Fibroblast of mammary gland (primary cell): Measurements from ENCODE around the gene PAPOLB.
A peak's percentile ranks its signal among the peaks of the same experiment; 100 is the strongest.

Experiments
- DNase-seq: peaks from one replicate; pipeline ENCODE4 v3.0.0-alpha.2; 2010; ENCODE audit warnings: low read depth
- H3K4me3 ChIP-seq: 2 replicates; pipeline ENCODE4 v1.5.1; 2011; ENCODE audit warnings: low read depth, mild to moderate bottlenecking, low read length, moderate library complexity; ENCODE audit not compliant: control insufficient read depth
- TF ChIP-seq, protein P1 (sequence below): conservative IDR thresholded peaks from 2 replicates; pipeline ENCODE4 v1.5.1; 2011; ENCODE audit warnings: low read depth, low read length, inconsistent platforms; ENCODE audit not compliant: control insufficient read depth, insufficient read depth

PAPOLB gene

GRCh38 chr7:4856336-4857057, 5.3 kb downstream of the PAPOLB start:
- H3K4me3 ChIP-seq, result no peak overlapping the region
- no peak for DNase-seq

GRCh38 chr7:4854916-4855315, 6.9 kb downstream of the PAPOLB start:
- DNase-seq, result no peak
- H3K4me3 ChIP-seq, result no peak overlapping the region
- TF ChIP-seq, protein P1, sequence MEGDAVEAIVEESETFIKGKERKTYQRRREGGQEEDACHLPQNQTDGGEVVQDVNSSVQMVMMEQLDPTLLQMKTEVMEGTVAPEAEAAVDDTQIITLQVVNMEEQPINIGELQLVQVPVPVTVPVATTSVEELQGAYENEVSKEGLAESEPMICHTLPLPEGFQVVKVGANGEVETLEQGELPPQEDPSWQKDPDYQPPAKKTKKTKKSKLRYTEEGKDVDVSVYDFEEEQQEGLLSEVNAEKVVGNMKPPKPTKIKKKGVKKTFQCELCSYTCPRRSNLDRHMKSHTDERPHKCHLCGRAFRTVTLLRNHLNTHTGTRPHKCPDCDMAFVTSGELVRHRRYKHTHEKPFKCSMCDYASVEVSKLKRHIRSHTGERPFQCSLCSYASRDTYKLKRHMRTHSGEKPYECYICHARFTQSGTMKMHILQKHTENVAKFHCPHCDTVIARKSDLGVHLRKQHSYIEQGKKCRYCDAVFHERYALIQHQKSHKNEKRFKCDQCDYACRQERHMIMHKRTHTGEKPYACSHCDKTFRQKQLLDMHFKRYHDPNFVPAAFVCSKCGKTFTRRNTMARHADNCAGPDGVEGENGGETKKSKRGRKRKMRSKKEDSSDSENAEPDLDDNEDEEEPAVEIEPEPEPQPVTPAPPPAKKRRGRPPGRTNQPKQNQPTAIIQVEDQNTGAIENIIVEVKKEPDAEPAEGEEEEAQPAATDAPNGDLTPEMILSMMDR, result no peak

More at GRCh38 chr7:4856336-4857057, 5.3 kb downstream of the PAPOLB start:
- TF ChIP-seq, protein P1, result no peak

DNA sequence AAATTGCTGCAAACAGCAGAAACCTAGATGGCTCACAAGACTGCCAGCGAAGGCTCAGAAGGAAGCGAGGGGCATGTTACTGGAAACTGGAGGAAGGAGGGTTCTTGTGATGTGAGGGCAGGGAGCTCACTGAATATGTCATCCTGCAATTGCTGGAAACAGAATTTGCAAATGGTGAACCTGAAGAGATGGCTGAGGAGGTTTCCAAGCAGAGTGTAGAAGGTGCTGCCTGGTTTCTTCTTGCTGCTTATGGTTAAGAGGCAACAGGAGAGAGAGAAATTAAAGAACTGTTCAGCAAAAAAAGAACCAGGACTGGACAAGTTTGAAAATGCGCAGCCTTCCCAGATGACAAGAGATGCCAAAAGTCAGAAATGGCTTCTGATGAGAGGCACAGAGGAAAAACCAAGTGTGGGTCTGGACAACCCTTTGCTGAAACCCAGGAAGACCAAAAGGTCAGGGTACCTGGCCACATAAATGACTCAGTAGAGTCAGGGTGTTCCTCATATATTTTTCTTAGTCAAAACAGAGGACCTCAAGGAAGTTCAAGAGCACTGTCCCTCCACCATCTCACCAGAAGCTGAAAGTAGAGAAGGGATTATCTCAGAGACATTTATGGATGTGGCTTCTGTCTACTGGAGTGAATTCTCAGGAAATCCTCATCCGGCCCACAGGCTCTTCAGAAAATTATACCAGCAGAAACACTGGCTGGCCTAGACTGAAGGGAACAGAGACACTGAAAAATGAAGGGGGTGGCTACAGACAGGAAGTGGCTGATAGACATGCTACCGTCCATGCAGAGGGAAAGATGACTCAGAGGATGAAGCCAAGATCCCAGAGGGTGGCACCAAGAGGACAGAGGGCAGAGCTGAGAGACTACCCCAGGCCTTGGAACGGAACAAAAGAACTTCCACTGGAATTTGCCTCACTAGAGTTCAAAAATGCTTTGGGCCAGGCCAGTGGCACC, 10.1 kb downstream of the PAPOLB start:
- H3K4me3 ChIP-seq, result no peak overlapping the region
- DNase-seq, result peak; percentile 22
- TF ChIP-seq, protein P1, result no peak

GRCh38 chr7:4850262-4850795, 11.5 kb downstream of the PAPOLB start:
- TF ChIP-seq, protein P1, result no peak
- no peak overlapping the region for H3K4me3 ChIP-seq
- DNase-seq, result no peak

DNA sequence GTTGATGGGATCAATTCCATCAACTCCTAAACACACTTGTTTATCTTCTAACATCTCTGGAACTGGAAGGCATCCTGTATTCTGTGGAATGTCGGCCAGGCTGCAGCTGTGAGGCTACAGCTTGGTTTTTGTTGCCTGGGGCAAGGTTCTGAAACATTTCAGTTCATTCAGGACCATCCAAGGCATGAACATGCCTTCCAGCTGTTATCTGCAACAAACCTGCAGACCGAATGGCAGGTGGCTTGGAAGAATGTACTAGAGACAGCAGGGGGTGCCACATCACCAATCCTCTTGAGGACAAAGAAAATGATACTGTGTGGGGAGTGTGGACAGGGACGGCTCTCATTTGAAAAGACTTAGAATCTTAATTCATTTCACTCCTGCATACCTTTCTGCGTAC, 12.4 kb downstream of the PAPOLB start:
- TF ChIP-seq, protein P1, result peak; percentile 29
- H3K4me3 ChIP-seq, result no peak overlapping the region
- peak; percentile 38 for DNase-seq

DNA sequence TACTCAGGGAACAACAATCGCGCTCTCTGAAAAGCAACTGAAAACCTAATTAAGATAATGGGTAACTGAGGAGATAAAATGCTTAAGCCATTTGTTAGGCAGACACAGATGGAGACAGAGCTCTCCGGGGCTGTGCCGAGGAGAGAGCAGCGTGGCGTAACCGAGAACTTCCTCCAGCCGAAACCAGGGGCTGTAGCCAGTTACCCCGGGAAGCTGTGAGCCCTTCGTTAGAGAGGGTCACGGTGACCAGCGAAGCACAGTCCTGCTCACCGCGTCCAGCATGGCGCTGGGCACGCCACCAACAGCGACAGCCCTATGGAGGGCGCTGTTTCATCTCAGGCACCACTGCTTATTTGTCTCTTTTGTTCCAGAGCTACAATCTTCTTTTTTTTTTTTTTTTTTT, 16.1 kb downstream of the PAPOLB start:
- no peak overlapping the region for H3K4me3 ChIP-seq
- peak; percentile 7 for DNase-seq

More for the DNA sequence above, 16.1 kb downstream of the PAPOLB start:
- TF ChIP-seq, protein P1, result no peak
